Measurements from ENCODE around the gene CDC34.

Gene CDC34

GRCh38 chr19:524062-524674 lies 7.4 kb upstream of the CDC34 start:
- DNase-seq = no peak

- DNase-seq = no peak
Measured at GRCh38 chr19:525029-525428, 6.5 kb upstream of the CDC34 start.

GRCh38 chr19:525857-526419 lies 5.6 kb upstream of the CDC34 start:
- DNase-seq = no peak

- DNase-seq = no peak
Measured at GRCh38 chr19:530134-531008, 1.2 kb upstream of the CDC34 start.

- peak; percentile 91 for DNase-seq
Measured at GRCh38 chr19:531009-531752, 379 bp upstream of the CDC34 start.

GRCh38 chr19:532561-533363 lies 1.2 kb downstream of the CDC34 start:
- DNase-seq = peak; percentile 52

- DNase-seq = no peak
Measured at GRCh38 chr19:533364-534058, 2.0 kb downstream of the CDC34 start.

- DNase-seq = no peak
Measured at GRCh38 chr19:534088-534487, 2.5 kb downstream of the CDC34 start.

- DNase-seq = no peak
Measured at GRCh38 chr19:535017-535835, 3.7 kb downstream of the CDC34 start.

GRCh38 chr19:536031-536880 lies 4.7 kb downstream of the CDC34 start:
- DNase-seq = no peak

GRCh38 chr19:536881-537404 lies 5.4 kb downstream of the CDC34 start:
- DNase-seq = no peak

- DNase-seq = no peak
Measured at GRCh38 chr19:538641-539428, 7.3 kb downstream of the CDC34 start.

- DNase-seq = no peak
Measured at GRCh38 chr19:539429-540030, 8.0 kb downstream of the CDC34 start.

- no peak for DNase-seq
Measured at GRCh38 chr19:540867-541637, 9.5 kb downstream of the CDC34 start.

GRCh38 chr19:541699-542098 lies 10.1 kb downstream of the CDC34 start:
- no peak for DNase-seq

GRCh38 chr19:542173-542866 lies 10.8 kb downstream of the CDC34 start:
- no peak for DNase-seq

All from inflammatory macrophage treated with lipopolysaccharide for 4 hours (primary cell).